ENCODE results near the gene ABCB8.

Gene ABCB8

GRCh38 chr7:151070574-151070960, 42.3 kb downstream of the ABCB8 start:
- DNase-seq (ENCODE audit: low read depth in 1 of 2, low spot score in 1 of 2), result no peak

GRCh38 chr7:151071032-151071866, 43.0 kb downstream of the ABCB8 start:
- DNase-seq (ENCODE audit: low read depth in 1 of 2, low spot score in 1 of 2), result no peak

GRCh38 chr7:151073990-151074389, 45.7 kb downstream of the ABCB8 start:
- no peak for DNase-seq (ENCODE audit: low read depth in 1 of 2, low spot score in 1 of 2)

GRCh38 chr7:151074817-151075661, 46.8 kb downstream of the ABCB8 start:
- DNase-seq (ENCODE audit: low read depth in 1 of 2, low spot score in 1 of 2), result no peak

- DNase-seq (ENCODE audit: low read depth in 1 of 2, low spot score in 1 of 2), result no peak
Measured at GRCh38 chr7:151075662-151075971, 47.4 kb downstream of the ABCB8 start.

- DNase-seq (ENCODE audit: low read depth in 1 of 2, low spot score in 1 of 2), result no peak
Measured at GRCh38 chr7:151075978-151076426, 47.8 kb downstream of the ABCB8 start.

GRCh38 chr7:151076863-151077704, 48.8 kb downstream of the ABCB8 start:
- no peak for DNase-seq (ENCODE audit: low read depth in 1 of 2, low spot score in 1 of 2)

- no peak for DNase-seq (ENCODE audit: low read depth in 1 of 2, low spot score in 1 of 2)
Measured at GRCh38 chr7:151077705-151078232, 49.5 kb downstream of the ABCB8 start.

GRCh38 chr7:151078233-151079040, 50.2 kb downstream of the ABCB8 start:
- DNase-seq (ENCODE audit: low read depth in 1 of 2, low spot score in 1 of 2), result no peak

- no peak for DNase-seq (ENCODE audit: low read depth in 1 of 2, low spot score in 1 of 2)
Measured at GRCh38 chr7:151079199-151079910, 51.1 kb downstream of the ABCB8 start.

GRCh38 chr7:151080067-151080521, 51.8 kb downstream of the ABCB8 start:
- DNase-seq (ENCODE audit: low read depth in 1 of 2, low spot score in 1 of 2), result no peak

GRCh38 chr7:151080522-151081169, 52.4 kb downstream of the ABCB8 start, which contains the start of gene FASTK:
TSS of gene FASTK (minus strand) at chr7:151080809. CDS start at chr7:151080766, 43 bp downstream.
- peak; percentile 63 to 83 for DNase-seq (ENCODE audit: low read depth in 1 of 2, low spot score in 1 of 2)

- DNase-seq (ENCODE audit: low read depth in 1 of 2, low spot score in 1 of 2), result no peak
Measured at GRCh38 chr7:151081170-151082101, 53.2 kb downstream of the ABCB8 start.

GRCh38 chr7:151082141-151083070, 54.2 kb downstream of the ABCB8 start:
- no peak for DNase-seq (ENCODE audit: low read depth in 1 of 2, low spot score in 1 of 2)

GRCh38 chr7:151083071-151083823, 55.0 kb downstream of the ABCB8 start, which contains the start of gene TMUB1:
TSS of gene TMUB1 (minus strand) at chr7:151083493. CDS start at chr7:151082563, 930 bp downstream.
- DNase-seq (ENCODE audit: low read depth in 1 of 2, low spot score in 1 of 2), result peak; percentile 62 to 79

GRCh38 chr7:151083824-151084160, 55.5 kb downstream of the ABCB8 start:
- DNase-seq (ENCODE audit: low read depth in 1 of 2, low spot score in 1 of 2), result no peak

All from activated T-helper 1 cell treated with anti-CD3 and anti-CD28 coated beads, Interleukin-2, amount 50 U/mL, for 16 hours (primary cell).